ENCODE data around the gene GMPPA.

GRCh38 chr2:219484343-219485200 lies 14.1 kb upstream of the GMPPA start:
- no peak for TF ChIP-seq CTCF (IDR thresholded peaks at IDR 0.05)
- TF ChIP-seq POLR2A (IDR thresholded peaks at IDR 0.05): no peak

Data from right lobe of liver (tissue), 4 donors.